Gastroesophageal sphincter (tissue), 3 donors: Measurements from ENCODE around the gene CHML.

Experiments used
- EP300 ChIP-seq: sonication (generic); formaldehyde crosslinking; IDR thresholded peaks from one replicate; pipeline ENCODE4 v1.6.1; 2017; ENCODE audit warnings: antibody characterized with exemption, mild to moderate bottlenecking
- POLR2A ChIP-seq, 2 donors: fragments of 450-650 bp; IDR thresholded peaks; one replicate each; pipeline ENCODE4 v1.6.1; 2017; ENCODE audit warnings: antibody characterized with exemption in 2 of 2, mild to moderate bottlenecking in 2 of 2, moderate library complexity in 1 of 2
- POLR2AphosphoS5 ChIP-seq: sonication (generic); formaldehyde crosslinking; IDR thresholded peaks from one replicate; pipeline ENCODE4 v1.6.1; 2017; ENCODE audit warnings: antibody characterized with exemption
- TF ChIP-seq, protein P1 (sequence below), 4 experiments: fragments of 200-600 bp in 2 of 4; fragments of 450-650 bp in 2 of 4; sonication (generic) in 1 of 4; IDR thresholded peaks; one replicate each; pipeline ENCODE4 v1.5.1; 2017 to 2019; ENCODE audit warnings: antibody characterized with exemption in 4 of 4, mild to moderate bottlenecking in 2 of 4, moderate library complexity in 2 of 4

- TF ChIP-seq, protein P1, sequence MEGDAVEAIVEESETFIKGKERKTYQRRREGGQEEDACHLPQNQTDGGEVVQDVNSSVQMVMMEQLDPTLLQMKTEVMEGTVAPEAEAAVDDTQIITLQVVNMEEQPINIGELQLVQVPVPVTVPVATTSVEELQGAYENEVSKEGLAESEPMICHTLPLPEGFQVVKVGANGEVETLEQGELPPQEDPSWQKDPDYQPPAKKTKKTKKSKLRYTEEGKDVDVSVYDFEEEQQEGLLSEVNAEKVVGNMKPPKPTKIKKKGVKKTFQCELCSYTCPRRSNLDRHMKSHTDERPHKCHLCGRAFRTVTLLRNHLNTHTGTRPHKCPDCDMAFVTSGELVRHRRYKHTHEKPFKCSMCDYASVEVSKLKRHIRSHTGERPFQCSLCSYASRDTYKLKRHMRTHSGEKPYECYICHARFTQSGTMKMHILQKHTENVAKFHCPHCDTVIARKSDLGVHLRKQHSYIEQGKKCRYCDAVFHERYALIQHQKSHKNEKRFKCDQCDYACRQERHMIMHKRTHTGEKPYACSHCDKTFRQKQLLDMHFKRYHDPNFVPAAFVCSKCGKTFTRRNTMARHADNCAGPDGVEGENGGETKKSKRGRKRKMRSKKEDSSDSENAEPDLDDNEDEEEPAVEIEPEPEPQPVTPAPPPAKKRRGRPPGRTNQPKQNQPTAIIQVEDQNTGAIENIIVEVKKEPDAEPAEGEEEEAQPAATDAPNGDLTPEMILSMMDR (IDR thresholded peaks at IDR 0.05), result no peak
- TF ChIP-seq POLR2A (IDR thresholded peaks at IDR 0.05) (no peak), POLR2AphosphoS5 (no peak), EP300 (no peak)
These were observed 24.9 kb downstream of the CHML start for GRCh38 chr1:241615043-241615974.
